NT2/D1 (cell line): Measurements from ENCODE around the gene RBFOX2.

Experiments used
- YY1 ChIP-seq: IDR thresholded peaks from 2 replicates; pipeline ENCODE4 v1.6.1; 2011; ENCODE audit not compliant: insufficient read length, insufficient read depth
- ZNF274 ChIP-seq: IDR thresholded peaks from 2 replicates; pipeline ENCODE4 v1.6.1; 2011; ENCODE audit warnings: mild to moderate bottlenecking, low read depth, low read length

DNA sequence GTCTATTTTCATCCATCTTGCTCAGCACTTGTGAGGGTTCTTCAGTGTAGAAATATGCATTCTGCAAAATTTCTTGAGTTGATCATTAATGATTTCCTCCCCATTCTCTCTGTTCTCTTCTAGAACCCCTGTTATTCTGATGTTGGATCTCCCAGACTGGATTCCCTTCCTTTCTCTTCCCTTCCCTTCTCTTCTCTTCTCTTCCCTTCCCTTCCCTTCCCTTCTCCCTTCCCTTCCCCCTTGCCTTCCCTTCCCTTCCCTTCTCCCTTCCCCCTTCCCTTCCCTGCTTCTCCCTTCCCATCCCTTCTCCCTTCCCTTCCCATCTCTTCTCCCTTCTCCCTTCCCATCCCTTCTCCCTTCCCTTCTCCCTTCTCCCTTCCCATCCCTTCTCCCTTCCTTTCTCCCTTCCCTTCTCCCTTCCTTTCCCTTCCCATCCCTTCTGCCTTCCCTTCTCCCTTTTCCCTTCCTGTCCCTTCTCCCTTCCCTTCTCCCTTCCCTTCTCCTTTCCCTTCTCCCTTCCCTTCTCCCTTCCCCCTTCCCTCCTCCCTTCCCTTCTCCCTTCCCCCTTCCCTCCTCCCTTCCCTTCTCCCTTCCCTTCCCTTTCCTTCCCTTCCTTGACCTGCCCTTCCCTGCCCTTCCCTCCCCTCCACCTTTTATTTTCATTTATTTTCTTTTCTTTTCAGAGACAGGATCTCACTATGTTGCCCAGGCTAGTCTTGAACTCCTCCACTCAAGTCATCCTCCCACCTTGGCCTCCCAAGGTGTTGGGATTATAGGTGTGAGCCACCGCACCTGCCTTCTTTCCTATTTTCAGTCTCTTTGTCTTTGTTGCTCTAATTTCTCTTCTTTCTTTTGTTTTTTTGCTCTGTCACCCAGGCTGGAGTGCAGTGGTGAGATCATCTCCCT, 24.9 kb upstream of the RBFOX2 start:
- TF ChIP-seq ZNF274: no peak
- no peak for TF ChIP-seq YY1
